Measurements from ENCODE around the gene TYRO3.

DNA sequence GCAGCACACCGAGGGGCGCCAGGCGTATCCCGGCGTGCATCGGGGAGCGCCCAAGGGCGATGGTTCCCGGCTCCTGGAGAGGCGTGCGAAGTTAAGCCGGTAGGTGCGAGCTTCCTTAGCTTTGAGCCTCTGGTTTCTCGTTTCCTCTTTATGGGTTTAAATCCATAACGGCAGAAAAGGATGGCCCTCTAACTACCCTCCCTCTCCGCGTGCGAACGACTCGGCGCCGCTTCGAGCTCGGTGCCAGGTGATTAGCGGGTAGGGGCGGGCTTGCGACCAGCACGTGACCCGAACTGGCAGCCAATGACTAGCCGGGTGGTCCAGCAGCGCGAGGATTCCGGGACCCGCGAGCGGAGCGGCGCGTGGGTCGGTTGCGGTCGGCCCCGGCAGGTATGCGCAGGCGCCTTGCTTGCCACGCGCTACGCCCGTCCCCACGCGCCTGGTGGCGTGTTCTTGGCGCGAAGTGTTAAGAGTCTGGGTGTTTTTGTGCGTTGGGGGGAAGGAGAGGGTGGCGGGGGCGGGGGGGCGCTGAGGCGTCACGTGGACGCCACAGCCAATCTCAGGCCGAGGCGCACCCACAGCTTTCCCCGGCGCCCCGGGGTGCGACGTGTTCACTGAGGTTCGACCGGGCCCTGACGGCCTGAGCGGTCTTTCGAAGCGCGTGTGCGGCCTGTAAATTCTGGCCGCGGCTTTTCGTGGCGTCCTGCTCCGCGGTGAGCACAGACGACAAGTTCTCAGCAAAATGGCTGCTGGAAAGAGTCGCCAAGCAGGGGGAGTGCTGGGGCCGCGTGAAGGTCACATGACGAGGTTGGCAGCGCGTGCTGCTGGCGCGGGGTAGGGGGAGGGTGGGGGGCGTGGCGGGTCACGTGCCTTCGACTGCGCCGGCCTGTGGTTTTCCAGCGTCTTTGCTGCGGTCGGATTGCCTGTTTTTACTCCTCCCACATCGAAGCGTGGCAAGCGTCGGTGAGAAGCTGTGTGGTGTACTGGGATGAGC lies 62.5 kb downstream of the TYRO3 start:
- no peak for TF ChIP-seq EZH2phosphoT487 (IDR thresholded peaks at IDR 0.05; ENCODE audit: insufficient read depth, low read depth)
- TF ChIP-seq EZH2 (IDR thresholded peaks at IDR 0.05; ENCODE audit: insufficient read depth, poor library complexity, severe bottlenecking) = no peak
